Prostate gland (tissue), 2 donors: ENCODE data around the gene PDSS2. TPM values are rescaled to one million over a fixed set of nuclear protein-coding genes. Genes with fewer than 3 reads are reported as not detected.

Source experiments
- DNase-seq: peaks from one replicate; pipeline ENCODE4 v3.0.0-alpha.2; 2019; ENCODE audit warnings: low spot score
- H3K27ac ChIP-seq, 2 donors: fragments of 200-600 bp; sonication (generic); 2 replicates each; pipeline ENCODE4 v1.5.1; 2017 to 2019
- H3K27me3 ChIP-seq: fragments of 200-600 bp; sonication (generic); replicated peaks from 2 replicates; pipeline ENCODE4 v1.5.1; 2019; ENCODE audit not compliant: insufficient read depth
- H3K36me3 ChIP-seq, 2 donors: fragments of 200-600 bp; sonication (generic); 1 replicate in 1 of 2; 2 replicates in 1 of 2; pipeline versions ENCODE4 v1.5.1 to v1.8.1; 2017 to 2019
- H3K4me1 ChIP-seq: fragments of 200-600 bp; sonication (generic); replicated peaks from 2 replicates; pipeline ENCODE4 v1.5.1; 2019
- H3K4me3 ChIP-seq, 2 donors: fragments of 200-600 bp; sonication (generic); 2 replicates each; pipeline ENCODE4 v1.5.1; 2017 to 2019
- H3K9me3 ChIP-seq: fragments of 200-600 bp; sonication (generic); 2 replicates; pipeline ENCODE4 v1.5.1; 2017
- POLR2A ChIP-seq: fragments of 450-650 bp; IDR thresholded peaks from one replicate; pipeline ENCODE4 v1.6.1; 2016; ENCODE audit warnings: antibody characterized with exemption, mild to moderate bottlenecking
- POLR2AphosphoS5 ChIP-seq: sonication (generic); formaldehyde crosslinking; IDR thresholded peaks from one replicate; pipeline ENCODE4 v1.6.1; 2017; ENCODE audit warnings: antibody characterized with exemption
- WGBS: methylation state at CpG from one replicate; pipeline ENCODE4 v1.1.5; 2018; 5-methylcytosine and 5-hydroxymethylcytosine counted together
- intact Hi-C: fragments of 100-400 bp; cut with DNase I; formaldehyde crosslinking; loops from one replicate; pipeline ENCODE4 v1.14.2; 2022
- total RNA-seq, 2 donors: library from RNA; depleted of rRNA; stranded (reverse); fragments of >200 nt; gene quantifications; one replicate each; pipeline ENCODE4 v1.1.0, GENCODE V29; 2016
- TF ChIP-seq, protein P1 (sequence below), 4 experiments: fragments of 200-600 bp in 2 of 4; fragments of 450-650 bp in 2 of 4; sonication (generic) in 2 of 4; IDR thresholded peaks; 1 replicate in 3 of 4; 2 replicates in 1 of 4; pipeline ENCODE4 v1.5.1; 2016 to 2019; ENCODE audit warnings: antibody characterized with exemption in 4 of 4, mild to moderate bottlenecking in 2 of 4, moderate library complexity in 2 of 4

PDSS2 gene
- total RNA-seq, 2 donors from 2014 or later = 12.7 to 35.3 TPM

GRCh38 chr6:107409942-107410341, 49.4 kb downstream of the PDSS2 start:
- DNase-seq = no peak
- Histone ChIP-seq H3K36me3 (no peaks in the 10 kb centered on the region), H3K27ac (no peak overlapping the region), H3K4me1 (peaks cover 6% of the 10 kb centered on the region), H3K9me3 (no peaks in the 10 kb centered on the region), H3K4me3 (no peak overlapping the region), H3K27me3 (no peaks in the 10 kb centered on the region)
- 90% methylated on average over 2 of the region's 2 CpGs for WGBS
- intact Hi-C loops = no loop called here
- TF ChIP-seq, protein P1, sequence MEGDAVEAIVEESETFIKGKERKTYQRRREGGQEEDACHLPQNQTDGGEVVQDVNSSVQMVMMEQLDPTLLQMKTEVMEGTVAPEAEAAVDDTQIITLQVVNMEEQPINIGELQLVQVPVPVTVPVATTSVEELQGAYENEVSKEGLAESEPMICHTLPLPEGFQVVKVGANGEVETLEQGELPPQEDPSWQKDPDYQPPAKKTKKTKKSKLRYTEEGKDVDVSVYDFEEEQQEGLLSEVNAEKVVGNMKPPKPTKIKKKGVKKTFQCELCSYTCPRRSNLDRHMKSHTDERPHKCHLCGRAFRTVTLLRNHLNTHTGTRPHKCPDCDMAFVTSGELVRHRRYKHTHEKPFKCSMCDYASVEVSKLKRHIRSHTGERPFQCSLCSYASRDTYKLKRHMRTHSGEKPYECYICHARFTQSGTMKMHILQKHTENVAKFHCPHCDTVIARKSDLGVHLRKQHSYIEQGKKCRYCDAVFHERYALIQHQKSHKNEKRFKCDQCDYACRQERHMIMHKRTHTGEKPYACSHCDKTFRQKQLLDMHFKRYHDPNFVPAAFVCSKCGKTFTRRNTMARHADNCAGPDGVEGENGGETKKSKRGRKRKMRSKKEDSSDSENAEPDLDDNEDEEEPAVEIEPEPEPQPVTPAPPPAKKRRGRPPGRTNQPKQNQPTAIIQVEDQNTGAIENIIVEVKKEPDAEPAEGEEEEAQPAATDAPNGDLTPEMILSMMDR (IDR thresholded peaks at IDR 0.05) = no peak
- TF ChIP-seq POLR2A (no peak), POLR2AphosphoS5 (no peak)

GRCh38 chr6:107408714-107409113, 50.6 kb downstream of the PDSS2 start:
- H3K4me1 ChIP-seq = no peaks in the 10 kb centered on the region
- no peak for TF ChIP-seq POLR2A
- TF ChIP-seq, protein P1 (IDR thresholded peaks at IDR 0.05) = no peak
- TF ChIP-seq POLR2AphosphoS5 = no peak
- intact Hi-C loops = no loop called here
- H3K9me3 ChIP-seq = no peaks in the 10 kb centered on the region
- H3K4me3 ChIP-seq = no peak overlapping the region
- no peak overlapping the region for H3K27ac ChIP-seq
- no peaks in the 10 kb centered on the region for H3K36me3 ChIP-seq
- no peak for DNase-seq
- H3K27me3 ChIP-seq = no peaks in the 10 kb centered on the region
- WGBS = 43% methylated on average over 3 of the region's 3 CpGs

DNA sequence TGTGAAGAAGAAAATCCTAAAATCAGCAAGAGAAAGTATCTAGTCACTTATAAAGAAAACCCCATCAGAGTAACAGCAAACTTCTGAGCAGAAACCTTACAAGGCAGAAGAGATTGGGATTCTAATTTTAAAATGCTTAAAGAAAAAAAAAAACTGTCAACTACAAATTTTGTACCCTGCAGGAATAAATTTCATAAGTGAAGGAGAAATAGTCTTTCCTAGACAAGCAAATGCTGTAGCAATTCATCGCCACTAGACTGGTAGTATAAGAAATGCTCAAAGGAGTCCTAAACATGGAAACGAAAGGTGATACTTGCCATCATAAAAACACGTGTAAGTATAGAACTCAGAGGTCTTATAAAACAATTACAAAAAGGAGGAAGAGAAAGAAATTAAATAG, 54.4 kb downstream of the PDSS2 start:
- Histone ChIP-seq H3K9me3 (no peaks in the 10 kb centered on the region), H3K27me3 (no peaks in the 10 kb centered on the region), H3K36me3 (no peaks in the 10 kb centered on the region), H3K4me3 (no peak overlapping the region), H3K4me1 (no peaks in the 10 kb centered on the region), H3K27ac (no peak overlapping the region)
- TF ChIP-seq POLR2A (no peak), POLR2AphosphoS5 (no peak)
- TF ChIP-seq, protein P1 (IDR thresholded peaks at IDR 0.05) = no peak
- 91% methylated on average over 3 of the region's 3 CpGs for WGBS
- no peak for DNase-seq
- intact Hi-C loops = no loop called here

- Histone ChIP-seq H3K4me3 (no peak overlapping the region), H3K27ac (no peak overlapping the region), H3K27me3 (no peaks in the 10 kb centered on the region), H3K36me3 (no peaks in the 10 kb centered on the region), H3K4me1 (no peaks in the 10 kb centered on the region), H3K9me3 (no peaks in the 10 kb centered on the region)
- no peak for DNase-seq
- no peak for TF ChIP-seq POLR2AphosphoS5
- no peak for TF ChIP-seq POLR2A
- TF ChIP-seq, protein P1 (IDR thresholded peaks at IDR 0.05) = no peak
- intact Hi-C loops = no loop called here
- WGBS = 78% methylated on average over 1 of the region's 1 CpG
Measured at GRCh38 chr6:107402533-107402932, 56.8 kb downstream of the PDSS2 start.

- Histone ChIP-seq H3K4me1 (no peaks in the 10 kb centered on the region), H3K27ac (no peak overlapping the region), H3K4me3 (no peak overlapping the region), H3K36me3 (no peaks in the 10 kb centered on the region), H3K9me3 (no peaks in the 10 kb centered on the region), H3K27me3 (no peaks in the 10 kb centered on the region)
- intact Hi-C loops = no loop called here
- WGBS = 100% methylated on average over 1 of the region's 1 CpG
- no peak for DNase-seq
- TF ChIP-seq, protein P1 (IDR thresholded peaks at IDR 0.05) = no peak
- no peak for TF ChIP-seq POLR2AphosphoS5
- TF ChIP-seq POLR2A = no peak
Measured at GRCh38 chr6:107401573-107401972, 57.8 kb downstream of the PDSS2 start.
